CD4-positive, alpha-beta T cell (primary cell): Measurements from ENCODE around the gene ADGRA1. TPM values are rescaled to one million over a fixed set of nuclear protein-coding genes. Genes with fewer than 3 reads are reported as not detected.

ENCODE experiments used
- ATAC-seq: fragments of 200-7000 bp; cut with Tn5 transposase; one replicate; pipeline ENCODE4 v1.10.0; 2022; ENCODE audit warnings: mild to moderate bottlenecking; ENCODE audit not compliant: poor library complexity
- CTCF ChIA-PET: fragments of 350-600 bp; sonication (Branson Sonifier 250); formaldehyde crosslinking; loops from one replicate; lab custom pipeline; 2021; ENCODE audit warnings: antibody characterized with exemption, inconsistent platforms; lab: Charles Lee
- POLR2A ChIA-PET: fragments of 350-600 bp; sonication (Branson Sonifier 250); formaldehyde crosslinking; loops from one replicate; lab custom pipeline; 2021; ENCODE audit warnings: antibody characterized with exemption, inconsistent platforms; lab: Charles Lee
- DNase-seq, 14 experiments: peaks; one replicate each; pipeline ENCODE4 v3.0.0-alpha.2; 2013 to 2020; ENCODE audit warnings: mixed read lengths in 2 of 14
- H3K27ac ChIP-seq, 2 donors: one replicate each; pipeline versions ENCODE4 v1.5.1 to v1.7.0; 2013; ENCODE audit warnings: low read length in 2 of 2, low read depth in 1 of 2, mild to moderate bottlenecking in 1 of 2
- H3K27me3 ChIP-seq, 2 experiments: 1 replicate in 1 of 2; 2 replicates in 1 of 2; pipeline versions ENCODE4 v1.6.1 to v1.7.0; 2013; ENCODE audit warnings: low read length in 2 of 2, control low read depth in 1 of 2, mild to moderate bottlenecking in 1 of 2, moderate library complexity in 1 of 2; ENCODE audit not compliant: insufficient read depth in 2 of 2, control insufficient read depth in 1 of 2
- H3K36me3 ChIP-seq: one replicate; pipeline ENCODE4 v1.6.1; 2013; ENCODE audit warnings: low read length, control low read depth; ENCODE audit not compliant: insufficient read depth
- H3K4me1 ChIP-seq: one replicate; pipeline ENCODE4 v1.6.1; 2013; ENCODE audit warnings: low read length, control low read depth; ENCODE audit not compliant: insufficient read depth
- H3K4me3 ChIP-seq: one replicate; pipeline ENCODE4 v1.5.1; 2013; ENCODE audit warnings: mild to moderate bottlenecking, low read length, moderate library complexity
- H3K9me3 ChIP-seq, 2 experiments: 1 replicate in 1 of 2; 2 replicates in 1 of 2; pipeline versions ENCODE4 v1.6.1 to v1.7.0; 2013; ENCODE audit warnings: low read length in 2 of 2, mild to moderate bottlenecking in 2 of 2, control low read depth in 1 of 2, moderate library complexity in 1 of 2; ENCODE audit not compliant: control insufficient read depth in 1 of 2, insufficient read depth in 1 of 2
- H3K27ac Mint-ChIP-seq: one replicate; pipeline ENCODE4 v1.8.0; 2020; ENCODE audit warnings: mixed read lengths
- H3K27me3 Mint-ChIP-seq: one replicate; pipeline ENCODE4 v1.8.0; 2021; ENCODE audit warnings: mixed read lengths
- H3K36me3 Mint-ChIP-seq: one replicate; pipeline ENCODE4 v1.8.0; 2021; ENCODE audit warnings: low read depth, mixed read lengths
- H3K4me1 Mint-ChIP-seq: one replicate; pipeline ENCODE4 v1.8.0; 2021; ENCODE audit warnings: low read depth, mixed read lengths
- H3K4me3 Mint-ChIP-seq: one replicate; pipeline ENCODE4 v1.8.0; 2020; ENCODE audit warnings: mild to moderate bottlenecking, mixed read lengths
- H3K9me3 Mint-ChIP-seq: one replicate; pipeline ENCODE4 v1.8.0; 2020; ENCODE audit warnings: mixed read lengths
- CTCF ChIP-seq: fragments of 200-600 bp; IDR thresholded peaks from one replicate; pipeline ENCODE4 v1.8.0; 2022; ENCODE audit warnings: antibody characterized with exemption, mild to moderate bottlenecking
- intact Hi-C, 2 experiments: fragments of 100-400 bp; cut with DNase I in 1 of 2; cut with micrococcal nuclease in 1 of 2; formaldehyde crosslinking; loops; one replicate each; pipeline versions ENCODE4 v1.15.1 to v1.9.0; 2023 to 2025; cut with DNase I, micrococcal nuclease
- total RNA-seq, 174 experiments: library from RNA in 2 of 174; stranded (reverse) in 2 of 174; gene quantifications; one replicate each; pipeline ENCODE4 v1.2.3 and lab custom pipeline; 2021 to 2026

The ADGRA1 gene
- total RNA-seq, 2 experiments from 2014 or later = not detected

- ATAC-seq = no peak
- peaks cover 0 to 17% of the 10 kb centered on the region in 2 experiments for H3K9me3 ChIP-seq
- Mint-ChIP-seq H3K27me3 (no peaks in the 10 kb centered on the region), H3K4me3 (no peak overlapping the region), H3K4me1 (no peaks in the 10 kb centered on the region), H3K9me3 (no peaks in the 10 kb centered on the region), H3K36me3 (no peaks in the 10 kb centered on the region), H3K27ac (no peak overlapping the region)
- H3K4me3 ChIP-seq = no peak overlapping the region
- H3K4me1 ChIP-seq = no peaks in the 10 kb centered on the region
- H3K27me3 ChIP-seq = peaks cover 0 to 2% of the 10 kb centered on the region in 2 experiments
- intact Hi-C loops = no loop called here
- H3K36me3 ChIP-seq = no peaks in the 10 kb centered on the region
- no peak for TF ChIP-seq CTCF
- POLR2A ChIA-PET = no interaction called here
- CTCF ChIA-PET = no interaction called here
- no peak for DNase-seq
- no peak overlapping the region for H3K27ac ChIP-seq
Measured at GRCh38 chr10:133044401-133044811, 43.3 kb upstream of the ADGRA1 start.

- H3K27me3 ChIP-seq = peaks cover 0 to 5% of the 10 kb centered on the region in 2 experiments
Measured at GRCh38 chr10:133045556-133046389, 42.0 kb upstream of the ADGRA1 start.

GRCh38 chr10:133046390-133046765 lies 41.3 kb upstream of the ADGRA1 start:
- ChIA-PET CTCF (no interaction called here), POLR2A (interaction anchor here (0.6 kb wide), 1 partner anchor 28 kb away, joined by 3 read pairs; no protein-coding TSS in a partner anchor)
- Histone ChIP-seq H3K36me3 (no peaks in the 10 kb centered on the region), H3K4me3 (no peak overlapping the region), H3K27me3 (peaks cover 0 to 5% of the 10 kb centered on the region in 2 experiments), H3K9me3 (peaks cover 0 to 20% of the 10 kb centered on the region in 2 experiments), H3K4me1 (no peaks in the 10 kb centered on the region), H3K27ac (no peak overlapping the region)
- intact Hi-C loops = no loop called here
- H3K27ac Mint-ChIP-seq = no peak overlapping the region
- no peak for TF ChIP-seq CTCF
- H3K9me3 Mint-ChIP-seq = no peaks in the 10 kb centered on the region
- peaks cover 4% of the 10 kb centered on the region for H3K27me3 Mint-ChIP-seq
- H3K36me3 Mint-ChIP-seq = no peaks in the 10 kb centered on the region
- H3K4me3 Mint-ChIP-seq = no peak overlapping the region
- no peaks in the 10 kb centered on the region for H3K4me1 Mint-ChIP-seq
- ATAC-seq = no peak
- DNase-seq = no peak

More at GRCh38 chr10:133045556-133046389, 42.0 kb upstream of the ADGRA1 start:
- peaks cover 0 to 20% of the 10 kb centered on the region in 2 experiments for H3K9me3 ChIP-seq
- Mint-ChIP-seq H3K27ac (no peak overlapping the region), H3K9me3 (no peaks in the 10 kb centered on the region), H3K36me3 (no peaks in the 10 kb centered on the region), H3K4me3 (no peak overlapping the region), H3K4me1 (no peaks in the 10 kb centered on the region), H3K27me3 (no peaks in the 10 kb centered on the region)
- ATAC-seq (no peak), DNase-seq (no peak)
- H3K4me1 ChIP-seq = no peaks in the 10 kb centered on the region
- ChIA-PET CTCF (no interaction called here), POLR2A (interaction anchor here (0.6 kb wide), 1 partner anchor 29 kb away, joined by 3 read pairs; no protein-coding TSS in a partner anchor)
- intact Hi-C loops = no loop called here
- H3K4me3 ChIP-seq = no peak overlapping the region
- no peaks in the 10 kb centered on the region for H3K36me3 ChIP-seq
- no peak overlapping the region for H3K27ac ChIP-seq
- no peak for TF ChIP-seq CTCF
